Panc1 (cell line): ENCODE measurements around the gene PKD2L2. TPM values are rescaled to one million over a fixed set of nuclear protein-coding genes. Genes with fewer than 3 reads are reported as not detected.

Experiments used
- ATAC-seq: fragments of 200-7000 bp; cut with Tn5 transposase; 2 replicates; pipeline ENCODE4 v1.9.1; 2020; ENCODE audit warnings: mild to moderate bottlenecking, moderate library complexity
- Bru-seq: library from RNA; stranded (reverse); fragments of 400-500 nt; gene quantifications from one replicate; lab custom pipeline; 2021; lab: Mats Ljungman, UMichigan
- BruChase-seq, 2 experiments: library from RNA; stranded (reverse); fragments of 400-500 nt; gene quantifications; one replicate each; lab custom pipeline; 2021; lab: Mats Ljungman, UMichigan
- BruUV-seq: library from RNA; stranded (reverse); fragments of 400-500 nt; replicated peaks from 2 replicates; lab custom pipeline; 2021; lab: Mats Ljungman, UMichigan
- CTCF ChIA-PET: fragments of 300-600 bp; sonication (Branson Sonifier 250); formaldehyde crosslinking; loops from one replicate; lab custom pipeline; 2022; ENCODE audit warnings: antibody characterized with exemption; lab: Charles Lee
- POLR2A ChIA-PET: fragments of 300-600 bp; sonication (Branson Sonifier 250); formaldehyde crosslinking; loops from one replicate; lab custom pipeline; 2022; ENCODE audit warnings: antibody characterized with exemption; lab: Charles Lee
- DNase-seq: peaks from one replicate; pipeline ENCODE4 v3.0.0-alpha.2; 2010; ENCODE audit warnings: low read depth, low spot score
- H3K27ac ChIP-seq: 2 replicates; pipeline ENCODE4 v1.5.1; 2011; ENCODE audit warnings: mild to moderate bottlenecking, low read length, inconsistent platforms
- H3K27me3 ChIP-seq: fragments of 200-500 bp; sonication (Bioruptor generic); 2 replicates; pipeline ENCODE4 v1.6.0; 2014; ENCODE audit warnings: low read length, inconsistent platforms; ENCODE audit not compliant: control insufficient read depth, insufficient read depth
- H3K36me3 ChIP-seq: fragments of 200-500 bp; sonication (Bioruptor generic); 2 replicates; pipeline ENCODE4 v1.5.1; 2014; ENCODE audit warnings: inconsistent platforms, mild to moderate bottlenecking, low read length, moderate library complexity; ENCODE audit not compliant: control insufficient read depth, insufficient read depth
- H3K4me1 ChIP-seq: 2 replicates; pipeline ENCODE4 v1.5.1; 2011; ENCODE audit warnings: inconsistent platforms, mild to moderate bottlenecking, low read length, moderate library complexity; ENCODE audit not compliant: control insufficient read depth, insufficient read depth
- H3K4me3 ChIP-seq, 2 experiments: 2 replicates each; pipeline ENCODE4 v1.5.1; 2011 to 2012; ENCODE audit warnings: low read depth in 2 of 2, low read length in 2 of 2, mild to moderate bottlenecking in 2 of 2, inconsistent platforms in 1 of 2, moderate library complexity in 1 of 2
- H3K9me3 ChIP-seq: fragments of 200-500 bp; sonication (Bioruptor generic); 2 replicates; pipeline ENCODE4 v1.5.1; 2014; ENCODE audit warnings: low read depth, mild to moderate bottlenecking, inconsistent platforms, low read length, moderate library complexity; ENCODE audit not compliant: control insufficient read depth, insufficient read depth
- POLR2AphosphoS5 ChIP-seq: IDR thresholded peaks from 2 replicates; pipeline ENCODE4 v1.6.1; 2012; ENCODE audit warnings: mild to moderate bottlenecking, low read depth, low read length, moderate library complexity
- REST ChIP-seq, 2 experiments: IDR thresholded peaks; 2 replicates each; pipeline ENCODE4 v1.6.1; 2011 to 2012; ENCODE audit warnings: low read depth in 2 of 2, control low read depth in 1 of 2, low read length in 1 of 2, mild to moderate bottlenecking in 1 of 2, moderate library complexity in 1 of 2; ENCODE audit not compliant: insufficient read depth in 1 of 2
- SIN3A ChIP-seq: IDR thresholded peaks from 2 replicates; pipeline ENCODE4 v1.6.1; 2012; ENCODE audit warnings: low read depth, mild to moderate bottlenecking, low read length, moderate library complexity, borderline replicate concordance; ENCODE audit not compliant: insufficient read depth
- TCF7L2 ChIP-seq: IDR thresholded peaks from 2 replicates; pipeline ENCODE4 v1.6.1; 2011; ENCODE audit warnings: mild to moderate bottlenecking, low read depth, low read length, inconsistent platforms
- in situ Hi-C: cut with HindIII; loops from 2 replicates; pipeline ENCODE4 v1.10.0; 2016; ENCODE audit warnings: low sequenced_read_pairs, low pct_unique_long_range_greater_than_20kb
- intact Hi-C: fragments of 100-400 bp; cut with micrococcal nuclease; formaldehyde crosslinking; loops from one replicate; pipeline ENCODE4 v1.10.0; 2022; ENCODE audit not compliant: unreplicated experiment
- long read RNA-seq: library from polyadenylated mRNA; unstranded; transcript quantifications from one replicate; pipeline ENCODE4 v2.0.0, GENCODE V29; 2021; ENCODE audit not compliant: unreplicated experiment
- polyA plus RNA-seq: library from polyadenylated mRNA; unstranded; fragments of >200 nt; gene quantifications from one replicate; pipeline ENCODE4 v1.2.1, GENCODE V29; 2012; ENCODE audit warnings: missing spikeins; ENCODE audit not compliant: insufficient read length
- total RNA-seq: library from RNA; stranded (reverse); gene quantifications from one replicate; pipeline ENCODE4 v1.2.1, GENCODE V29; 2021; ENCODE audit not compliant: unreplicated experiment

The PKD2L2 gene
- total RNA-seq (not detected), Bru-seq, nascent RNA (percentile 21 among the genes with signal in this experiment), BruChase-seq, experiment 1, labeled RNA remaining after a 2-hour chase (percentile 14 among the genes with signal in this experiment), BruChase-seq, experiment 2, labeled RNA remaining after a 6-hour chase (percentile 11 among the genes with signal in this experiment)
- polyA plus RNA-seq = not detected
- long read RNA-seq, partial matches to known transcripts = 0 of 4 reads
- long read RNA-seq, other reads (novel, unspliced or antisense) = 4 of 4 reads

- Histone ChIP-seq H3K27ac (peak within 1 kb of the TSS; percentile 97), H3K9me3 (no peaks in the 10 kb centered on the region), H3K36me3 (no peaks in the 10 kb centered on the region), H3K4me1 (peaks cover 12% of the 10 kb centered on the region; the same call in 1 of the 2 replicates), H3K4me3 (peak within 1 kb of the TSS; percentile 77 to 96), H3K27me3 (no peaks in the 10 kb centered on the region)
- ChIA-PET CTCF (interaction anchor here (0.7 to 0.8 kb wide), 2 partner anchors 60 to 110 kb away, joined by 3 to 4 read pairs; no protein-coding TSS in a partner anchor), POLR2A (interaction anchor here (0.6 to 1.1 kb wide), 5 partner anchors 12 to 580 kb away, joined by 3 to 11 read pairs (median 3); no protein-coding TSS in a partner anchor)
- intact Hi-C loops (no loop called here), in situ Hi-C loops (no loop called here)
- TSS peak; percentile 78 for BruUV-seq
- ATAC-seq (peak; percentile 100), DNase-seq (peak; percentile 66)
- no peak for TF ChIP-seq SIN3A
- TF ChIP-seq TCF7L2 = peak; percentile 21; the same call in 1 of the 2 replicates
- 0 out of 4 replicates have a peak, but pooled peaks of 1 of the 2 experiments have one; percentile 49 for TF ChIP-seq REST (IDR thresholded peaks at IDR 0.05; ENCODE audit: insufficient read depth in 1 of 2, low read depth in 2 of 2, low read length in 1 of 2)
- peak; percentile 88 for TF ChIP-seq POLR2AphosphoS5
These were observed at the start of gene PKD2L2 for GRCh38 chr5:137888863-137889759. Gene PKD2L2 (plus strand): TSS chr5:137889457. CDS start chr5:137889492, 35 bp downstream.

- DNase-seq = no peak
- no peaks in the 10 kb centered on the region for H3K4me1 ChIP-seq
- H3K4me3 ChIP-seq = no peak overlapping the region
- ChIA-PET POLR2A (no interaction called here), CTCF (no interaction called here)
- BruUV-seq = no TSS peak
- intact Hi-C loops (no loop called here), in situ Hi-C loops (no loop called here)
- no peaks in the 10 kb centered on the region for H3K36me3 ChIP-seq
- no peaks in the 10 kb centered on the region for H3K9me3 ChIP-seq
- no peak for ATAC-seq
- no peak for TF ChIP-seq REST (IDR thresholded peaks at IDR 0.05; ENCODE audit: insufficient read depth in 1 of 2, low read depth in 2 of 2, low read length in 1 of 2)
- no peak overlapping the region for H3K27ac ChIP-seq
- H3K27me3 ChIP-seq = no peaks in the 10 kb centered on the region
These were observed 47.0 kb upstream of the PKD2L2 start for GRCh38 chr5:137842296-137842695.
